Central memory CD8-positive, alpha-beta T cell (primary cell): ENCODE measurements around the gene CD6.

ENCODE experiments used
- ATAC-seq: fragments of 150-1000 bp; cut with Tn5 transposase; replicated peaks from 2 replicates; pipeline ENCODE4 v1.10.0; 2022; ENCODE audit warnings: mild to moderate bottlenecking, moderate FRiP score, moderate number of reproducible peaks; ENCODE audit not compliant: poor library complexity, severe bottlenecking; ENCODE audit errors: extremely low read depth
- DNase-seq, 2 donors: peaks; one replicate each; pipeline ENCODE4 v3.0.0; 2021; ENCODE audit warnings: low spot score in 2 of 2
- H3K27ac Mint-ChIP-seq: one replicate; pipeline ENCODE4 v1.8.0; 2022; ENCODE audit warnings: low read depth, mild to moderate bottlenecking, moderate library complexity, mixed read lengths
- H3K27me3 Mint-ChIP-seq: one replicate; pipeline ENCODE4 v1.8.0; 2022; ENCODE audit warnings: mixed read lengths
- H3K36me3 Mint-ChIP-seq: one replicate; pipeline ENCODE4 v1.8.0; 2022; ENCODE audit warnings: mild to moderate bottlenecking, moderate library complexity, mixed read lengths; ENCODE audit not compliant: insufficient read depth
- H3K4me1 Mint-ChIP-seq: one replicate; pipeline ENCODE4 v1.8.0; 2022; ENCODE audit warnings: mixed read lengths
- H3K4me3 Mint-ChIP-seq: one replicate; pipeline ENCODE4 v1.8.0; 2022; ENCODE audit warnings: mild to moderate bottlenecking, moderate library complexity, mixed read lengths
- H3K9me3 Mint-ChIP-seq: one replicate; pipeline ENCODE4 v1.8.0; 2022; ENCODE audit warnings: mixed read lengths

Gene CD6

DNA sequence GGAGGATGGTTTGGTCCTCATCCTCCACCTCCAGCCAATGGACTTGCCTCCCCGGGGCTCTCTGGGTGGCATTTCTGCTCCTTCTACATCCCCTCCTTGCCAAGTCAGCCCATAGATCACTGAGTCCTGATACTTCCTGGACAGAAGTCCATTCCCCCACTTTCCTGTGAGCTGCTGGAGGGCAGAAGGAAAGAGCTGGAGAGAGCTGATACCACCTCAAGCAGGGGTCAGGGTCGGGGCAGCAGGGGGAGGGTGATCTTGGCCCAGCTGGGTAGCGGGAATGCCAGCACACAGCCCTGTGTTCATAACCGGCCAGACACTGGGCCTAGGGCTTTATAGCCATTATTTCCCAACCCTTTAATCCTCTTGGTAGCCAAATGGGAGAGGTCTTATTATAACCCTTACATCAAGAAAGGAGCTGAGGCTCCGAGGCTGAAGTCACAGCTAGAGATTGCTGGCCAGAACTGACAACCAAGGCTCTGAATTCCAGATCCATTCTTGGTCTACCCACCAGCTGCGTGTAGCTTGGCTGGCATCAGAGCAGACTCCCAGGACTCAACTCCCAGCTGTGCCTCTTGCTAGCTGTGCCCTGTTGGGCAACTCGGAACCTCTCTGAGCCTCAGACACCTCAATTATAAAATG, 39.9 kb downstream of the CD6 start:
- H3K36me3 Mint-ChIP-seq = peaks cover 75% of the 10 kb centered on the region
- H3K27ac Mint-ChIP-seq = peak overlapping the region; percentile 16
- H3K4me3 Mint-ChIP-seq = peak overlapping the region; percentile 9
- DNase-seq (no peak), ATAC-seq (no peak)
- no peaks in the 10 kb centered on the region for H3K9me3 Mint-ChIP-seq
- H3K4me1 Mint-ChIP-seq = peaks cover 35% of the 10 kb centered on the region
- H3K27me3 Mint-ChIP-seq = no peaks in the 10 kb centered on the region

DNA sequence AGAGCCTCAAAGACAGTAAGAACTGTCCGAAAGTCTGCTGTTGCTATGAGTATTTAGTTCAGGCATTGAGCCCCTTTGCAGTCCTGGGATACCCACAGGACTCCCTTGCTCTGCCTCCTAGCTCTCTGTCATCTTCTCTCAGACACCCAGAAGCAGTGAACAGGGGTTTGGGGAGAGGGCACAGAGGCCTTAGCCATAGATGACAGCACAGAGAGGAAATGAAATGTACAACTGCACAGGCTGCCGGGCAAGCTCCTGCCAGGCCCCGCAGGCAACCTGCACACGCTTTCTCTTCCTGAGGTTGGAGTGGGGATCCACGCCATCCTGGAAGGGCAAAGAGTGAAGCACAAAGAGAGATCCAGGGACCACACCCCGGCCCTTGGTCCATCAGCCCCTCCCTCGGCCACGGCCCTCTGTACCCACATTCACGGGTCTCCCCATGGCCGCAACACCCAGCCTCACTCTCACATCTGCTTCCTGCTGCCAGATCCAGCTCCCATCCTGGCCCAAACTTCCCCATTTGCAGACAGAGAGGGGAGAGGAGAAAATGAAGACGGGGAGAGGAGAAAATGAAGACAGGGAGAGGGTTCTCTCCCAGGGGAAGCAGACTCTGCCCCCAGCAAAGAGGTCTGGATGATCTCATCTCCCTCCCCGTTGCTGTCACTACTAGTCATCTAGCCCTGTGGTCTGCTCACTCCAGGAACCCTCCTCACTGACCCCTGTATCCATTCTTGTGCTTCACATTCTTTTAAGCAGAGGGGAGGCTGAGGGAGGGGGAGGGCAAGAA, 40.7 kb downstream of the CD6 start:
- Mint-ChIP-seq H3K36me3 (peaks cover 77% of the 10 kb centered on the region), H3K4me1 (peaks cover 28% of the 10 kb centered on the region), H3K9me3 (no peaks in the 10 kb centered on the region), H3K27me3 (no peaks in the 10 kb centered on the region), H3K4me3 (no peak overlapping the region), H3K27ac (no peak overlapping the region)
- no peak for DNase-seq
- ATAC-seq = no peak

DNA sequence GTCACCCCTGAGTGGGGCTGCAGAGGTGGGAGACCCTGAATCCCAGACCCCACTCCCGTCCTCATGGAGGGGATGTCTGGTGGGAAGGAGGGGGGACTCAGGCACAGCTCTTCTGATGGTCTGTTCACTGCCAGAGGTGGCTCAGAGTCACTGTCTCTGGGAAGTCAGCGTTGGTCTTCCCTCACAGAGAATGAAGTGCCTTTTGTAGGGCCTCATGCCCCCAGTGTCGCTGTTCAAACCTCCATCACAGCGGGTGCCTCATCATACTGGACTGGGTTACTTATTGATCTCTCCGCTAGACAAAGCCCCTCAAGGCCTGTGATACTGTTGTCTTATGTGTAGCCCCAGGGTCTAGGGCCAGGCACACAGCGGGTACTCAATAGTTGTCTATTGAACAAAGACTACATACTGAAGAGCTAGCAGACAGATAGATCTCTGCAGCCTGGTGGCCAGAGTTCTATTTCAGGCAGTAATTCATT, 41.3 kb downstream of the CD6 start:
- Mint-ChIP-seq H3K4me1 (peaks cover 28% of the 10 kb centered on the region), H3K4me3 (no peak overlapping the region), H3K9me3 (no peaks in the 10 kb centered on the region), H3K27me3 (no peaks in the 10 kb centered on the region), H3K36me3 (peaks cover 81% of the 10 kb centered on the region), H3K27ac (no peak overlapping the region)
- ATAC-seq = no peak
- DNase-seq = no peak

DNA sequence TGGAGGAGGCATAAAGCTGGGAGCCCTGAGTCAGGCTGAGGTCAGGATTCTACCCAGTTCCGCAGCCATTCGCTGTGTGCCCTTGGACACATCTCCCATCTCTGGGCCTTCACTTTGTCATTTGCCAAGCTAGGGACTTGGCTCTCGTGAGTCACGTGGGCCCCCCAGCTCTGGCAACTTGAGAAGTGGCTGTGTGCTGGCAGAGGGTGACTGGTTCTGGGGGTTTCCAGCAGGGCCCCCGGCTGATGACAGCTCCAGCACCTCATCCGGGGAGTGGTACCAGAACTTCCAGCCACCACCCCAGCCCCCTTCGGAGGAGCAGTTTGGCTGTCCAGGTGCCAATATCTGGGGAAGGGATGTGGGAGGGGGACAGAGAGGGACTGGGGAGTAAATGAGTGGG, 46.6 kb downstream of the CD6 start:
- peaks cover 40% of the 10 kb centered on the region for H3K4me1 Mint-ChIP-seq
- H3K27ac Mint-ChIP-seq = peak overlapping the region; percentile 92
- H3K36me3 Mint-ChIP-seq = peaks cover 81% of the 10 kb centered on the region
- no peak for ATAC-seq
- no peaks in the 10 kb centered on the region for H3K27me3 Mint-ChIP-seq
- no peaks in the 10 kb centered on the region for H3K9me3 Mint-ChIP-seq
- H3K4me3 Mint-ChIP-seq = no peak overlapping the region
- DNase-seq = no peak

DNA sequence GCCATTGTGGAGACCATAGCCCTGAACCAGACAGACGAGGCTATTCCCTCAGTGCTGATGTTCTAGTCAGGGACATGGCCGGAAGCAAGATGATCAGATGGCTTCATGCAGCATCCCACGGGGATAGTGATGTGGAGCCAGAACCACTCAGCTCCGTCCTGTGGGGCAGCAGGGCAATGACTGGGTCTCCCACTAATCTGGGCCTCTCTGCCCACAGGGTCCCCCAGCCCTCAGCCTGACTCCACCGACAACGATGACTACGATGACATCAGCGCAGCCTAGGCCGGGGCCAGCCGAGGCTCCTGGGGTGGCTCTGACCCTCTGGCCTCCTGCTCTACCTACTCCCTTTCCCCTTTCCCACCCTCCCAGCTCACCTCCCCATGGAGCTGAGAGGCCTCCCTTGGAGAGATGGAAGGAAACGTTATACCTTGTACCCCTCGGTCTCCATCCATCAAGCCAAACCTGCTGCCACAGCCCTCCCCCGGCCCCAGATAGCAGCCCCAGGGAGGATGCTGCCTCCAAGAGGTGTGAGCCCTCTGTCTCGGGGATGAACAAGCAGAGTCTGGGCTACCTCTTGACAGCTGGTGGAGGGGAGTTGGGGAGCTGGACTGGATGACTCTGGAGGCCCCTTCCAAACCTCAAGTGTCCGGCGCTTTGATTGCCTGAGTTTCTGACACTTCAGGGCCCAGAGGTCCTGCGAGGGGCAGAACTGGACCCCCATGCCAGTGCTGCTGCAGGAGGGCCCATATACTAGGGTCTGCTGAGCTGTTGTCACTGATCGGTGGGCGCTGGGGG, 47.8 kb downstream of the CD6 start:
- ATAC-seq = no peak
- DNase-seq = no peak
- Mint-ChIP-seq H3K4me1 (peaks cover 48% of the 10 kb centered on the region), H3K27me3 (no peaks in the 10 kb centered on the region), H3K4me3 (no peak overlapping the region), H3K36me3 (peaks cover 77% of the 10 kb centered on the region), H3K9me3 (no peaks in the 10 kb centered on the region), H3K27ac (peak overlapping the region; percentile 92)

DNA sequence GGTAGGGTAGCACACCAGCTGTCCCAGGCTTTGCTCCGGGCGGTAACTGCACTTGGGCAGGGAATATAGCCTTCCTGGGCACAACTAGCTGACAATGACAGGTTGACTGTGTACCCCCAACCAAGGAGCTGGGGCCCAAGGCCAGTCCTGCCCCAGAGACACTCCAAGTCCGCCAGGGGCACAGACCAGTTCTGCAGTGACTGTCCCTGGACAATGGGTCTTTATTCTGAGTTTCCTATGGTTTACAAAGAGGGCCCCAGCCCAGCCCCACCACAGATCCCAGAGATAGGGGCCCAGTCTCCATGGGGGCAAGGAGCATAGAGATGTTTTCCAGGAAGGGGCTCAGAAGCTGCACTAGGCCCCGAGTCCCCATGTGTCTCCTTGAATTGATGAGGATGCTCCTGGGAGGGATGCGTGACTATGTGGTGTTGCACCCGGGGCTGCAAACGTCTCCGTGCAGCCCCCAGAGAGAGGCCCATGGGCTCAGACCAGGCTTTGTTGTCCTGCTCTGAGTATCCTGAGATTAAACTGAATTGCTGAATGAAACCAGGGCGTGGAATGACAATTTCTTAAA, 48.4 kb downstream of the CD6 start:
- DNase-seq (no peak), ATAC-seq (no peak)
- H3K4me1 Mint-ChIP-seq = peaks cover 51% of the 10 kb centered on the region
- peaks cover 72% of the 10 kb centered on the region for H3K36me3 Mint-ChIP-seq
- no peaks in the 10 kb centered on the region for H3K27me3 Mint-ChIP-seq
- peak overlapping the region; percentile 92 for H3K27ac Mint-ChIP-seq
- no peaks in the 10 kb centered on the region for H3K9me3 Mint-ChIP-seq
- H3K4me3 Mint-ChIP-seq = peak overlapping the region; percentile 70

DNA sequence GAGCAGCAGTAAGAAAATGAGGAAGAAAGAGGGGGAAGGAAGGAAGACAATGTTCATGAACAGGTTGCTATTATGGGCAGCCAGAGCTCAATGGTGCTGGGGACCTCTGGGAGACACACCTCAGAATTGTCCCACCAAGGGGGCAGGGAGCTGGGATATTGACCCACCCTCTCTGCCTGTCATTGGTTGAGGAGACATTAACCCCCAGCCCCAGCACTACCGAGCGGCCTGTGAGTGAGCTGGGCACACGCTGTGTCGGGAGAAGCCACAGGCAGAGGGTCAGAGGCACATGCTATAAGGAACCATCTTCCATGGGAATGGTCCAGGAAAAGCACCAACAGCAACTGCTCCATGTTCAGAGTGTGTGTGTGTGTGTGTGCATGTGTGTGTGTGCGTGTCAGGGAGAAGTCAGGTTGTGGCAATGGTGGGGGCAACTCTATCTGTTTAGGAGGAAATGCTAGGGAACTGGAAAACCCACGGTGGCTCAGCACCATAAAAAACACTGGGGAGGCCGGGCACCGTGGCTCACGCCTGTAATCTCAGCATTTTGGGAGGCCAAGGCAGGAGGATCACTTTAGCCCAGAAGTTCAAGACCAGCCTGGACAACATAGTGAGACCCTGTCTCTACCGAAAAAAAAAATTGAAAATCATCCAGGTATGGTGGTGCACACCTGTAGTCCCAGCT, 49.2 kb downstream of the CD6 start:
- peaks cover 55% of the 10 kb centered on the region for H3K4me1 Mint-ChIP-seq
- H3K9me3 Mint-ChIP-seq = no peaks in the 10 kb centered on the region
- ATAC-seq (no peak), DNase-seq (no peak)
- peak overlapping the region; percentile 92 for H3K27ac Mint-ChIP-seq
- H3K4me3 Mint-ChIP-seq = peak overlapping the region; percentile 70
- H3K36me3 Mint-ChIP-seq = peaks cover 67% of the 10 kb centered on the region
- H3K27me3 Mint-ChIP-seq = no peaks in the 10 kb centered on the region

DNA sequence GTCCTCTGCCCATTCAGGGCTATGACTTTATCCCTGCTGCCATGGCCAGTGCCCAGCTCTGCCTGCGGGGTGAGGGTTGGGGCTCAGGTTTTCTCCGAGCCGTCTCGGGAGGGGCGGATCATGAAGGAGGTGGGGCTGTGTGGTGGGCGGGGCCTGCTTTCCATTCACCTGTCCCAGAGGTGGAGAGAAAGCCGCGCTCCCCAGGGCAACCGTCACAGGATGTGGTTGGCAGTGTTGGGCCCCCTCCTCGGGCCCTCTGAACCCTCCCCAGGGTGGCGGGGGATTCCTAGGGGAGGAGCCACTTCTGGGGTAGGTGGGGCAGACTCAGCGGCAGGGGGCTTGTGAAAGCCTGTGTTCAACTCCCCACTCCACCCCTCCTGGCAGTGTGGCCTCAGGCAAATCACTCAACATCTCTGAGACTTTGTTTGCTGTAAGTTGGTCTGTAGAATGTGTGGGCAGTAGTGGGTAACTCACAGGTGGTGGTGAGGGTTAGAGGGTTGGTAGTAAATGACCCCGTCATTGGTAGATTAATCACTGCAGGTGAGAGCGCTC, 50.3 kb downstream of the CD6 start:
- Mint-ChIP-seq H3K9me3 (no peaks in the 10 kb centered on the region), H3K27ac (peak overlapping the region; percentile 92), H3K36me3 (peaks cover 64% of the 10 kb centered on the region), H3K4me3 (peak overlapping the region; percentile 70), H3K4me1 (peaks cover 59% of the 10 kb centered on the region), H3K27me3 (no peaks in the 10 kb centered on the region)
- ATAC-seq = peak; percentile 73
- peak; percentile 74 to 85 for DNase-seq

DNA sequence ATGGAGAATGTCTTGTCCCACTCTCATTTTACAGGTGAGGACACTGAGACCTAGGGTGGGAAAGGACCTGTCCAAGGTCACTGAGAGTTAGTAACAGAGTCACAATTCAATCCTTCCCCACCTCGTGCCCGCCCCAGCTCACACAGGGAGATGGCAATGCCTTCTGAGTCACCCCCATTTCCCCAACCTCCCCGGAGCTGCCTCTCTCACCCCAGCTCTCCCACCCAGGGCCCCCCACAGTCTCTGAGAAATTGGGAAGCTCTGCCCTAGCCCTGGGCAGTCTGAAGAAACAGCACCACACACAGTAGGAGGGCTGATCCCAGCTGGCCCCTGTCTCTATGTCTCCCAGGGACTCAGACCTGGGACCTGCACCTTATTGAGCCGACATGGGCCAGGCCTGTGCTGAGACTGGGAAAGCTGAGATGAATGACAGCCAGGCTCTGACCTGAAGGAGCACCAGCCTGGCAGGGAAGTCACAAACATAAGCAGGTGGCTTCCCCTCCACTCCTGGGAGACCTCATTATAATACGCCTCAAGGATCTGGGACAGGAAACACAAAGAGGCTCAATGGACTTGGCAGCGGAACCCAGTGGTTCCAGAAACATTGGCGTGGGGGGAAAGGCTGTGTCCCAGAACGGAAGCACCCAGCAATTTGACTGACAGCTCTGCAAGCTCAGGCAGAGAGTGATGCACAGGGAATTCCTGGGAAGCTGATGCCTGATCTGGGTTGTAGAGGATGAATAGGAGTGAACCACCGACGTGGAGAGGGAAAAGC, 51.0 kb downstream of the CD6 start:
- Mint-ChIP-seq H3K36me3 (peaks cover 58% of the 10 kb centered on the region), H3K9me3 (no peaks in the 10 kb centered on the region), H3K4me3 (peak overlapping the region; percentile 70), H3K4me1 (peaks cover 67% of the 10 kb centered on the region), H3K27ac (peak overlapping the region; percentile 92), H3K27me3 (no peaks in the 10 kb centered on the region)
- ATAC-seq (no peak), DNase-seq (no peak)

DNA sequence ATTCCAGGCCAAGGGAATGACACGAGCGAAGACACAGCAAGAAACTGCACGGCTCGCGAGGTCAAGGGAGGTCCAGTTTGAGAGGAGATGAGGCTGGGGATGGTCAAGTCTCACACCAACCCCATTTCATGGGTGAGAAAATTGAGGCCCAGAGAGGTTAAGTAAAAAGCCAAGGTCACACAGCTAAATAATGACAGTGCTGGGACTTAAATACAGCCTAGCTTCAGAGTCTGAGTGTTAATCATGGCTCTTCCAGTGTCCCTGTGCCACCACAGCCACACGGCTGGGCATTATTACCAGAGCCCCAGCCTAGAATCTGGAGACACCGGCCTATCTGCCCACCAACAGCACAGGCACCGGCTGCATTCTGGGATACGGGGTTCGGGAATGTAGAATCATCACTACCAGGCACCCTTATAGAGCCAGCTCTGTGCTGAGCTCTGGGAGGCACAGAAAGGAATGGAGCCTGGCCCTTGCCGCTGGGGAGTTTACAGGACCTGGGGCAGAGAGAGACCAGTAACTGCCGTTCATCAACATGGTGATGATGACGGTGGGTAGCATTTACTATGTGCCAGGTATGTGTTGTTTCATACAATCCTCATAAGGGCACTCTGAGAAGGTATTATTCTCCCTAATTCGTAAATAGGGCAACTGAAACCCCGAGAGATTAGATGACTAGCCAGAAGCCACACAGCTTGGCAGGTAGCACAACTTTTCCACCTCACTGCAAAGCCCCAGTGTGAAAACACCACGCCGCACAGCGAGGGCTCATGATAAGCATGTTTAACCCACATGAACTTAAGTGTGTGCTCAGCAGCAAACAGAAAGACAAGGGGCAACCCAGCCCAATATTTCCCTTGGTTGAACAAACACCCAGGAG, 51.8 kb downstream of the CD6 start:
- Mint-ChIP-seq H3K36me3 (peaks cover 52% of the 10 kb centered on the region), H3K27ac (peak overlapping the region; percentile 92), H3K9me3 (no peaks in the 10 kb centered on the region), H3K4me3 (peak overlapping the region; percentile 70), H3K27me3 (no peaks in the 10 kb centered on the region), H3K4me1 (peaks cover 75% of the 10 kb centered on the region)
- ATAC-seq = peak; percentile 52
- peak in 1 of 2 donors; percentile 64 for DNase-seq

DNA sequence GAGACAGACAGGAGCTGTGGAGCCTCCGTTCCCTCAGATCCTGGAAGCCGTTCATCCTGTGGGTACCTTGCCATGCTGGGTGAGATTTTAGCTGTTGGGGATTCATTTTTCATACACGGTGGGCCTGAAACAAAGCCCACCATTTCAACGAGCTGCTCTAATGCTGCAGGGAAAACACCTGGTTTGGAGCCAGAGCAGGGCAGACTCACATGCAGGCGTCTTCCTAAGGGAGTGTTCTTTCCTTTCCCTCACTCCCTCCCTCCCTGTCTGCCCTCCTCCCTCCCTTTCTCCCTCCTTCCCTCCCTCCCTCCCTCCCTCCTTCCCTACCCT, 52.5 kb downstream of the CD6 start:
- Mint-ChIP-seq H3K4me3 (peak overlapping the region; percentile 25), H3K27me3 (no peaks in the 10 kb centered on the region), H3K9me3 (no peaks in the 10 kb centered on the region), H3K27ac (peak overlapping the region; percentile 49), H3K4me1 (peaks cover 79% of the 10 kb centered on the region), H3K36me3 (peaks cover 48% of the 10 kb centered on the region)
- DNase-seq (no peak), ATAC-seq (no peak)
